Measurements from ENCODE around the gene NOVA1.

GRCh38 chr14:26622611-26623010, 24.8 kb upstream of the NOVA1 start:
- TF ChIP-seq CTCF (IDR thresholded peaks at IDR 0.05; ENCODE audit: low read depth, low read length, poor library complexity, severe bottlenecking) (no peak), EZH2phosphoT487 (IDR thresholded peaks at IDR 0.05; ENCODE audit: borderline replicate concordance, low read length) (no peak)
